ENCODE results near the gene CSTPP1. TPM values are rescaled to one million over a fixed set of nuclear protein-coding genes. Genes with fewer than 3 reads are reported as not detected.

Gene CSTPP1
- total and polyA plus RNA-seq, 2 of the 4 experiments (the other 2 are of a cell fraction): 22.0 to 35.7 TPM

DNA sequence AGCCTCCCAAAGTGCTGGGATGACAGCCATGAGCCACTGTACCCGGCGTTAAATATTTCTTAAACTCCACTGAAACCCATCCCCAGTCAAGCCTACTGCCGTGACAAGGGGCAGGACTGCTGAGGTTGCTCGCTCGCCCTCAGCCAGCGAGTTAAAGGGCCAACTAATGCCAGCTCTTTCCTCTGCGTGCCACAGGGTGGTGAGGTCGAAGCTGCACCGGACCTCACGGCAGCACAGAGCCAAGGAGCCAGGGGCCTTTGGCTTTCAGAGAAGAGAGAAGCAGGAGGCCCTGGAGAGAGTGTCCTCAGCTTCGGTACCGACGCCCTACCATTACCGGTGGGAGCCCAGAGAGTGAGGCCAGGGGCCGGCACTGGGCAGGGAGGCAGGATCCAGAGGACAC lies 227.3 kb downstream of the CSTPP1 start:
- Histone ChIP-seq H3K9me1 (ENCODE audit: insufficient read depth, low read length) (no peaks in the 10 kb centered on the region), H3K4me1 (ENCODE audit: control insufficient read depth, insufficient read depth, low read length) (no peaks in the 10 kb centered on the region), H2AFZ (replicated peaks; ENCODE audit: low read length, poor library complexity) (no peak overlapping the region), H4K91ac (ENCODE audit: insufficient read depth, low read depth, low read length) (no peak overlapping the region), H3K4me3 (ENCODE audit: insufficient read depth, low read depth, low read length) (no peak overlapping the region), H3K36me3 (ENCODE audit: control insufficient read depth, insufficient read depth, low read length) (peaks cover 46% of the 10 kb centered on the region), H2AK5ac (ENCODE audit: low read depth, low read length) (no peak overlapping the region), H3K9ac (ENCODE audit: low read depth, low read length) (no peak overlapping the region), H4K5ac (ENCODE audit: low read depth, low read length) (no peak overlapping the region), H4K20me1 (ENCODE audit: insufficient read depth, low read length) (peaks cover 41% of the 10 kb centered on the region), H3K56ac (ENCODE audit: extremely low read depth, insufficient read depth, low read length) (no peak overlapping the region), H2BK120ac (ENCODE audit: low read depth, low read length) (no peak overlapping the region), H3K27me3 (ENCODE audit: control insufficient read depth, insufficient read depth, low read length) (no peaks in the 10 kb centered on the region), H2BK15ac (ENCODE audit: low read depth, low read length) (no peak overlapping the region), H3K9me3 (ENCODE audit: control insufficient read depth, insufficient read depth, low read length) (no peaks in the 10 kb centered on the region), H3K27ac (ENCODE audit: insufficient read depth, low read length) (no peak overlapping the region), H2AK9ac (replicated peaks; ENCODE audit: low read depth, low read length, poor library complexity) (no peak overlapping the region), H3K18ac (ENCODE audit: low read depth, low read length) (no peak overlapping the region), H3K4me2 (ENCODE audit: low read depth, low read length) (no peak overlapping the region), H3K4ac (ENCODE audit: low read depth, low read length) (no peak overlapping the region), H2BK20ac (ENCODE audit: low read depth, low read length) (no peak overlapping the region), H2BK5ac (ENCODE audit: low read depth, low read length, poor library complexity, severe bottlenecking) (no peak overlapping the region), H3K14ac (replicated peaks; ENCODE audit: low read depth, low read length) (no peak overlapping the region), H3K79me1 (ENCODE audit: low read depth in 1 of 2, low read length in 2 of 2) (peaks cover 2 to 49% of the 10 kb centered on the region in 2 experiments; a peak in 3 of 4 replicates), H4K8ac (ENCODE audit: low read depth in 2 of 2, low read length in 2 of 2) (no peak overlapping the region), H3K23ac (ENCODE audit: low read depth, low read length) (no peak overlapping the region)
- in situ Hi-C loops (cut with MboI; ENCODE audit: low sequenced_read_pairs): no loop called here
- no peak for DNase-seq
- dilution Hi-C loops (cut with HindIII; ENCODE audit: low sequenced_read_pairs, unreplicated experiment): no loop called here
- ChIA-PET POLR2A (ENCODE audit: unreplicated experiment) (no interaction called here), CTCF (no interaction called here)
- BruUV-seq (replicated peaks): no TSS peak
- TF ChIP-seq BHLHE40 (IDR thresholded peaks at IDR 0.05; ENCODE audit: low read depth, low read length) (no peak), SMC3 (IDR thresholded peaks at IDR 0.05; ENCODE audit: low read depth, low read length) (no peak), RCOR1 (IDR thresholded peaks at IDR 0.05; ENCODE audit: insufficient replicate concordance, low read length) (no peak), POLR2A (IDR thresholded peaks at IDR 0.05; ENCODE audit: low read depth, low read length) (no peak), RAD21 (IDR thresholded peaks at IDR 0.05; ENCODE audit: low read length) (no peak), CHD1 (IDR thresholded peaks at IDR 0.05; ENCODE audit: low read depth, low read length) (no peak), NFE2L2 (IDR thresholded peaks at IDR 0.05; ENCODE audit: low read depth, low read length) (no peak), MAFK (IDR thresholded peaks at IDR 0.05; ENCODE audit: low read depth, low read length) (no peak), CEBPB (IDR thresholded peaks at IDR 0.05; ENCODE audit: low read depth, low read length) (no peak), MXI1 (IDR thresholded peaks at IDR 0.05; ENCODE audit: borderline replicate concordance, low read depth, low read length) (no peak), FOS (IDR thresholded peaks at IDR 0.05; ENCODE audit: low read depth, low read length) (no peak), RFX5 (IDR thresholded peaks at IDR 0.05; ENCODE audit: low read depth, low read length) (no peak), MAZ (IDR thresholded peaks at IDR 0.05; ENCODE audit: borderline replicate concordance, low read depth, low read length) (no peak)
- TF ChIP-seq, protein P1, sequence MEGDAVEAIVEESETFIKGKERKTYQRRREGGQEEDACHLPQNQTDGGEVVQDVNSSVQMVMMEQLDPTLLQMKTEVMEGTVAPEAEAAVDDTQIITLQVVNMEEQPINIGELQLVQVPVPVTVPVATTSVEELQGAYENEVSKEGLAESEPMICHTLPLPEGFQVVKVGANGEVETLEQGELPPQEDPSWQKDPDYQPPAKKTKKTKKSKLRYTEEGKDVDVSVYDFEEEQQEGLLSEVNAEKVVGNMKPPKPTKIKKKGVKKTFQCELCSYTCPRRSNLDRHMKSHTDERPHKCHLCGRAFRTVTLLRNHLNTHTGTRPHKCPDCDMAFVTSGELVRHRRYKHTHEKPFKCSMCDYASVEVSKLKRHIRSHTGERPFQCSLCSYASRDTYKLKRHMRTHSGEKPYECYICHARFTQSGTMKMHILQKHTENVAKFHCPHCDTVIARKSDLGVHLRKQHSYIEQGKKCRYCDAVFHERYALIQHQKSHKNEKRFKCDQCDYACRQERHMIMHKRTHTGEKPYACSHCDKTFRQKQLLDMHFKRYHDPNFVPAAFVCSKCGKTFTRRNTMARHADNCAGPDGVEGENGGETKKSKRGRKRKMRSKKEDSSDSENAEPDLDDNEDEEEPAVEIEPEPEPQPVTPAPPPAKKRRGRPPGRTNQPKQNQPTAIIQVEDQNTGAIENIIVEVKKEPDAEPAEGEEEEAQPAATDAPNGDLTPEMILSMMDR (conservative IDR thresholded peaks at IDR 0.05; ENCODE audit: low read depth, low read length): no peak
- TF ChIP-seq, protein P2, sequence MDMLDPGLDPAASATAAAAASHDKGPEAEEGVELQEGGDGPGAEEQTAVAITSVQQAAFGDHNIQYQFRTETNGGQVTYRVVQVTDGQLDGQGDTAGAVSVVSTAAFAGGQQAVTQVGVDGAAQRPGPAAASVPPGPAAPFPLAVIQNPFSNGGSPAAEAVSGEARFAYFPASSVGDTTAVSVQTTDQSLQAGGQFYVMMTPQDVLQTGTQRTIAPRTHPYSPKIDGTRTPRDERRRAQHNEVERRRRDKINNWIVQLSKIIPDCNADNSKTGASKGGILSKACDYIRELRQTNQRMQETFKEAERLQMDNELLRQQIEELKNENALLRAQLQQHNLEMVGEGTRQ (IDR thresholded peaks at IDR 0.05; ENCODE audit: low read depth, low read length): no peak
- TF ChIP-seq, protein P3, sequence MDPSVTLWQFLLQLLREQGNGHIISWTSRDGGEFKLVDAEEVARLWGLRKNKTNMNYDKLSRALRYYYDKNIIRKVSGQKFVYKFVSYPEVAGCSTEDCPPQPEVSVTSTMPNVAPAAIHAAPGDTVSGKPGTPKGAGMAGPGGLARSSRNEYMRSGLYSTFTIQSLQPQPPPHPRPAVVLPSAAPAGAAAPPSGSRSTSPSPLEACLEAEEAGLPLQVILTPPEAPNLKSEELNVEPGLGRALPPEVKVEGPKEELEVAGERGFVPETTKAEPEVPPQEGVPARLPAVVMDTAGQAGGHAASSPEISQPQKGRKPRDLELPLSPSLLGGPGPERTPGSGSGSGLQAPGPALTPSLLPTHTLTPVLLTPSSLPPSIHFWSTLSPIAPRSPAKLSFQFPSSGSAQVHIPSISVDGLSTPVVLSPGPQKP (IDR thresholded peaks at IDR 0.05; ENCODE audit: borderline replicate concordance, low read depth, low read length): no peak
- ATAC-seq (ENCODE audit: low read depth): no peak
- intact Hi-C loops (cut with micrococcal nuclease): no loop called here
- 90% methylated on average over 8 of the region's 15 CpGs; no CpG with 5 or more reads in 1 of the 2 experiments for WGBS, 2 experiments (ENCODE audit: extremely low coverage in 2 of 2, insufficient read length in 1 of 2)
